Activated CD4-positive, alpha-beta memory T cell treated with anti-CD3 and anti-CD28 coated beads, Interleukin-2, amount 10 ng/mL, durations not matched to agents 7 days and 5 days (primary cell): ENCODE measurements around the gene GLIPR1L2. TPM values are rescaled to one million over a fixed set of nuclear protein-coding genes. Genes with fewer than 3 reads are reported as not detected.
"Not testable (repeated sequence)": the region's sequence is repeated elsewhere in the genome, so short reads cannot be mapped to it uniquely, and the experiment has no call there.

Experiments
- CTCF ChIA-PET: fragments of 350-600 bp; sonication (Branson Sonifier 250); formaldehyde crosslinking; loops from one replicate; lab custom pipeline; 2021; ENCODE audit warnings: antibody characterized with exemption, inconsistent platforms; lab: Charles Lee
- POLR2A ChIA-PET: fragments of 350-600 bp; sonication (Branson Sonifier 250); formaldehyde crosslinking; loops from one replicate; lab custom pipeline; 2021; ENCODE audit warnings: antibody characterized with exemption; lab: Charles Lee
- DNase-seq: peaks from one replicate; pipeline ENCODE4 v3.0.0-alpha.2; 2020
- H3K27ac Mint-ChIP-seq: one replicate; pipeline ENCODE4 v1.8.0; 2021; ENCODE audit warnings: mild to moderate bottlenecking, mixed read lengths
- H3K27me3 Mint-ChIP-seq: one replicate; pipeline ENCODE4 v1.8.0; 2021; ENCODE audit warnings: mixed read lengths
- H3K36me3 Mint-ChIP-seq: one replicate; pipeline ENCODE4 v1.8.0; 2021; ENCODE audit warnings: low read depth, mixed read lengths
- H3K4me1 Mint-ChIP-seq: one replicate; pipeline ENCODE4 v1.8.0; 2021; ENCODE audit warnings: mixed read lengths
- H3K4me3 Mint-ChIP-seq: one replicate; pipeline ENCODE4 v1.8.0; 2021; ENCODE audit warnings: mild to moderate bottlenecking, mixed read lengths
- H3K9me3 Mint-ChIP-seq: one replicate; pipeline ENCODE4 v1.8.0; 2021; ENCODE audit warnings: mixed read lengths
- total RNA-seq, 2 experiments: library from RNA; stranded (reverse); gene quantifications; one replicate each; pipeline ENCODE4 v1.2.3, GENCODE V29; 2021

GLIPR1L2 gene
- total RNA-seq: under 1 TPM in 1 of 2 experiments, not detected in 1; 0.35 TPM

GRCh38 chr12:75390899-75391538 lies at the start of gene GLIPR1L2:
TSS of gene GLIPR1L2 (plus strand) at chr12:75391089. CDS start at chr12:75391117, 28 bp downstream.
- DNase-seq: peak; percentile 92
- ChIA-PET POLR2A (interaction anchor here (0.8 to 2.4 kb wide), 11 partner anchors 53 to 1206 kb away, joined by 3 to 26 read pairs (median 4); partner anchors contain the start of genes GLIPR1, GLIPR1L1 and KRR1), CTCF (interaction anchor here (0.7 to 3.9 kb wide), 22 partner anchors 14 to 697 kb away, joined by 3 to 31 read pairs (median 5); partner anchors contain the start of genes CAPS2, GLIPR1, GLIPR1L1 and PHLDA1)
- Mint-ChIP-seq H3K36me3 (no peaks in the 10 kb centered on the region), H3K4me3 (peak within 1 kb of the TSS; percentile 75), H3K4me1 (peaks cover 39% of the 10 kb centered on the region), H3K9me3 (no peaks in the 10 kb centered on the region), H3K27me3 (no peaks in the 10 kb centered on the region), H3K27ac (peak within 1 kb of the TSS; percentile 83)

GRCh38 chr12:75341873-75342272 lies 49.0 kb upstream of the GLIPR1L2 start:
- Mint-ChIP-seq H3K27me3 (peaks cover 25% of the 10 kb centered on the region), H3K4me3 (no peak overlapping the region), H3K4me1 (peaks cover 23% of the 10 kb centered on the region), H3K27ac (no peak overlapping the region), H3K36me3 (no peaks in the 10 kb centered on the region), H3K9me3 (no peaks in the 10 kb centered on the region)
- POLR2A ChIA-PET: no interaction called here
- DNase-seq: no peak
- CTCF ChIA-PET: no interaction called here

GRCh38 chr12:75345531-75345930 lies 45.4 kb upstream of the GLIPR1L2 start:
- Mint-ChIP-seq H3K4me1 (peaks cover 9% of the 10 kb centered on the region), H3K27ac (no peak overlapping the region), H3K36me3 (no peaks in the 10 kb centered on the region), H3K27me3 (peaks cover 11% of the 10 kb centered on the region), H3K4me3 (no peak overlapping the region), H3K9me3 (no peaks in the 10 kb centered on the region)
- ChIA-PET POLR2A (no interaction called here), CTCF (no interaction called here)
- DNase-seq: no peak

- H3K36me3 Mint-ChIP-seq, H3K9me3 Mint-ChIP-seq, H3K27me3 Mint-ChIP-seq, H3K27ac Mint-ChIP-seq, H3K4me3 Mint-ChIP-seq, H3K4me1 Mint-ChIP-seq, POLR2A ChIA-PET, CTCF ChIA-PET: not testable (repeated sequence)
- peak; percentile 34 for DNase-seq
These were observed 44.7 kb upstream of the GLIPR1L2 start for GRCh38 chr12:75346215-75346614.

GRCh38 chr12:75349946-75350345 lies 40.9 kb upstream of the GLIPR1L2 start:
- H3K4me1 Mint-ChIP-seq: peaks cover 9% of the 10 kb centered on the region
- no peak overlapping the region for H3K4me3 Mint-ChIP-seq
- H3K9me3 Mint-ChIP-seq: peaks cover 9% of the 10 kb centered on the region
- H3K27me3 Mint-ChIP-seq: peaks cover 2% of the 10 kb centered on the region
- CTCF ChIA-PET: no interaction called here
- no peak overlapping the region for H3K27ac Mint-ChIP-seq
- POLR2A ChIA-PET: no interaction called here
- H3K36me3 Mint-ChIP-seq: peaks cover 9% of the 10 kb centered on the region
- DNase-seq: no peak

- Mint-ChIP-seq H3K4me1 (peaks cover 9% of the 10 kb centered on the region), H3K27me3 (peaks cover 1% of the 10 kb centered on the region), H3K4me3 (no peak overlapping the region), H3K9me3 (peaks cover 14% of the 10 kb centered on the region), H3K36me3 (peaks cover 10% of the 10 kb centered on the region), H3K27ac (no peak overlapping the region)
- ChIA-PET POLR2A (no interaction called here), CTCF (interaction anchor here (1.1 to 1.2 kb wide), 2 partner anchors 16 to 41 kb away, joined by 3 read pairs; partner anchors contain the start of gene GLIPR1L1)
- no peak for DNase-seq
These were observed 40.5 kb upstream of the GLIPR1L2 start for GRCh38 chr12:75350413-75350812.

- CTCF ChIA-PET: no interaction called here
These were observed 36.9 kb upstream of the GLIPR1L2 start for GRCh38 chr12:75354011-75354410.

GRCh38 chr12:75360920-75361319 lies 30.0 kb upstream of the GLIPR1L2 start:
- Mint-ChIP-seq H3K4me1 (peaks cover 4% of the 10 kb centered on the region), H3K27me3 (no peaks in the 10 kb centered on the region), H3K4me3 (no peak overlapping the region), H3K36me3 (no peaks in the 10 kb centered on the region), H3K27ac (no peak overlapping the region), H3K9me3 (no peaks in the 10 kb centered on the region)
- ChIA-PET POLR2A (no interaction called here), CTCF (no interaction called here)
- no peak for DNase-seq

More at GRCh38 chr12:75354011-75354410, 36.9 kb upstream of the GLIPR1L2 start:
- Mint-ChIP-seq H3K9me3 (peaks cover 14% of the 10 kb centered on the region), H3K36me3 (peaks cover 10% of the 10 kb centered on the region), H3K27me3 (no peaks in the 10 kb centered on the region), H3K27ac (no peak overlapping the region), H3K4me3 (no peak overlapping the region), H3K4me1 (no peaks in the 10 kb centered on the region)
- no peak for DNase-seq
- POLR2A ChIA-PET: no interaction called here

GRCh38 chr12:75361408-75361807 lies 29.5 kb upstream of the GLIPR1L2 start:
- no peak overlapping the region for H3K4me3 Mint-ChIP-seq
- H3K4me1 Mint-ChIP-seq: peaks cover 5% of the 10 kb centered on the region
- ChIA-PET CTCF (no interaction called here), POLR2A (no interaction called here)
- no peak overlapping the region for H3K27ac Mint-ChIP-seq
- H3K36me3 Mint-ChIP-seq: no peaks in the 10 kb centered on the region
- H3K27me3 Mint-ChIP-seq: no peaks in the 10 kb centered on the region
- H3K9me3 Mint-ChIP-seq: no peaks in the 10 kb centered on the region
- DNase-seq: no peak

GRCh38 chr12:75364919-75365318 lies 26.0 kb upstream of the GLIPR1L2 start:
- no peaks in the 10 kb centered on the region for H3K9me3 Mint-ChIP-seq
- peaks cover 11% of the 10 kb centered on the region for H3K4me1 Mint-ChIP-seq
- H3K27ac Mint-ChIP-seq: no peak overlapping the region
- no peak overlapping the region for H3K4me3 Mint-ChIP-seq
- no peak for DNase-seq
- H3K36me3 Mint-ChIP-seq: no peaks in the 10 kb centered on the region
- CTCF ChIA-PET: no interaction called here
- POLR2A ChIA-PET: no interaction called here
- no peaks in the 10 kb centered on the region for H3K27me3 Mint-ChIP-seq

GRCh38 chr12:75366629-75367028 lies 24.3 kb upstream of the GLIPR1L2 start:
- Mint-ChIP-seq H3K27ac (no peak overlapping the region), H3K27me3 (no peaks in the 10 kb centered on the region), H3K4me3 (no peak overlapping the region), H3K36me3 (no peaks in the 10 kb centered on the region), H3K9me3 (no peaks in the 10 kb centered on the region), H3K4me1 (peaks cover 7% of the 10 kb centered on the region)
- no peak for DNase-seq
- ChIA-PET POLR2A (interaction anchor here (1.2 kb wide), 1 partner anchor 114 kb away, joined by 3 read pairs; the partner anchor contains the start of gene GLIPR1), CTCF (no interaction called here)

GRCh38 chr12:75374971-75375370 lies 15.9 kb upstream of the GLIPR1L2 start:
- H3K4me3 Mint-ChIP-seq: no peak overlapping the region
- no peak overlapping the region for H3K27ac Mint-ChIP-seq
- no peaks in the 10 kb centered on the region for H3K4me1 Mint-ChIP-seq
- CTCF ChIA-PET: no interaction called here
- DNase-seq: no peak
- POLR2A ChIA-PET: no interaction called here
- no peaks in the 10 kb centered on the region for H3K36me3 Mint-ChIP-seq
- no peaks in the 10 kb centered on the region for H3K9me3 Mint-ChIP-seq
- no peaks in the 10 kb centered on the region for H3K27me3 Mint-ChIP-seq

GRCh38 chr12:75378354-75378753 lies 12.5 kb upstream of the GLIPR1L2 start:
- ChIA-PET POLR2A (no interaction called here), CTCF (no interaction called here)
- Mint-ChIP-seq H3K27me3 (no peaks in the 10 kb centered on the region), H3K9me3 (no peaks in the 10 kb centered on the region), H3K27ac (no peak overlapping the region), H3K4me1 (no peaks in the 10 kb centered on the region), H3K36me3 (no peaks in the 10 kb centered on the region), H3K4me3 (no peak overlapping the region)
- no peak for DNase-seq
